Keratinocyte (primary cell): ENCODE results near the gene PDS5B. TPM values are rescaled to one million over a fixed set of nuclear protein-coding genes. Genes with fewer than 3 reads are reported as not detected.

Experiments used
- DNase-seq: peaks from one replicate; pipeline ENCODE4 v3.0.0-alpha.2; 2011; ENCODE audit warnings: low read depth, missing footprints, low spot score
- FAIRE-seq: peaks from 2 replicates; lab custom pipeline; 2011; peaks lifted over from hg19 to GRCh38; lab: Jason Lieb, UNC
- H2AFZ ChIP-seq: 2 replicates; pipeline ENCODE4 v1.6.0; 2012; ENCODE audit warnings: low read length, control low read depth, inconsistent platforms; ENCODE audit not compliant: control insufficient read depth
- H3K27ac ChIP-seq: 2 replicates; pipeline ENCODE4 v1.5.1; 2011; ENCODE audit warnings: low read length; ENCODE audit not compliant: control insufficient read depth, insufficient read depth
- H3K27me3 ChIP-seq: 3 replicates; pipeline ENCODE4 v1.6.0; 2011; ENCODE audit warnings: low read length; ENCODE audit not compliant: control insufficient read depth, insufficient read depth; ENCODE audit errors: extremely low read depth
- H3K36me3 ChIP-seq, 2 experiments: 2 replicates in 1 of 2; 3 replicates in 1 of 2; pipeline ENCODE4 v1.5.1; 2011; ENCODE audit warnings: low read length in 2 of 2, mild to moderate bottlenecking in 1 of 2; ENCODE audit not compliant: control insufficient read depth in 2 of 2, insufficient read depth in 2 of 2; ENCODE audit errors: extremely low read depth in 1 of 2
- H3K4me1 ChIP-seq: 3 replicates; pipeline ENCODE4 v1.5.1; 2011; ENCODE audit warnings: low read length; ENCODE audit not compliant: control insufficient read depth, insufficient read depth; ENCODE audit errors: extremely low read depth
- H3K4me2 ChIP-seq: 3 replicates; pipeline ENCODE4 v1.6.0; 2011; ENCODE audit warnings: low read depth, low read length; ENCODE audit not compliant: control insufficient read depth, insufficient read depth; ENCODE audit errors: extremely low read depth
- H3K4me3 ChIP-seq, 3 experiments: fragments of 200-600 bp in 1 of 3; sonication (generic) in 1 of 3; 2 replicates in 2 of 3; 3 replicates in 1 of 3; pipeline ENCODE4 v1.5.1; 2011 to 2016; ENCODE audit warnings: low read length in 3 of 3, mild to moderate bottlenecking in 3 of 3, control low read depth in 2 of 3, inconsistent platforms in 1 of 3, low read depth in 1 of 3, mixed read lengths in 1 of 3, mixed run types in 1 of 3, moderate library complexity in 1 of 3; ENCODE audit not compliant: control insufficient read depth in 2 of 3, insufficient read depth in 2 of 3; ENCODE audit errors: extremely low read depth in 1 of 3
- H3K79me2 ChIP-seq: 2 replicates; pipeline ENCODE4 v1.6.0; 2012; ENCODE audit warnings: low read length; ENCODE audit not compliant: control insufficient read depth, insufficient read depth
- H3K9ac ChIP-seq: 3 replicates; pipeline ENCODE4 v1.6.0; 2011; ENCODE audit warnings: low read length; ENCODE audit not compliant: control insufficient read depth, insufficient read depth; ENCODE audit errors: extremely low read depth
- H3K9me1 ChIP-seq: 3 replicates; pipeline ENCODE4 v1.6.0; 2011; ENCODE audit warnings: low read length; ENCODE audit not compliant: control insufficient read depth, insufficient read depth; ENCODE audit errors: extremely low read depth
- H3K9me3 ChIP-seq: 2 replicates; pipeline ENCODE4 v1.5.1; 2012; ENCODE audit warnings: low read depth, low read length; ENCODE audit not compliant: control insufficient read depth
- H4K20me1 ChIP-seq: 3 replicates; pipeline ENCODE4 v1.6.0; 2011; ENCODE audit warnings: low read length; ENCODE audit not compliant: control insufficient read depth, insufficient read depth; ENCODE audit errors: extremely low read depth
- EZH2 ChIP-seq: IDR thresholded peaks from one replicate; pipeline ENCODE4 v1.6.1; 2012; ENCODE audit warnings: inconsistent platforms, mild to moderate bottlenecking, low read length, moderate library complexity
- dilution Hi-C: fragments of 300-500 bp; cut with MboI; formaldehyde crosslinking; loops from one replicate; pipeline ENCODE4 v1.7.0; 2020; ENCODE audit warnings: low sequenced_read_pairs; ENCODE audit not compliant: extremely low pct_ligation_motif_present
- polyA plus RNA-seq, 5 experiments: library from polyadenylated mRNA; depleted of rRNA in 3 of 5; stranded (reverse) in 3 of 5; stranded (forward) in 1 of 5; unstranded in 1 of 5; fragments of >200 nt; gene quantifications; 1 replicate in 1 of 5; 2 replicates in 3 of 5; 3 replicates in 1 of 5; pipeline versions ENCODE4 v1.2.1 to v1.2.3, GENCODE V29; 2011 to 2012; ENCODE audit warnings: missing spikeins in 2 of 5, low read depth in 1 of 5, low replicate concordance in 1 of 5
- TF ChIP-seq, protein P1 (sequence below), 3 experiments: IDR thresholded peaks in 1 of 3; conservative IDR thresholded peaks in 1 of 3; optimal IDR thresholded peaks in 1 of 3; 2 replicates in 2 of 3; 3 replicates in 1 of 3; pipeline versions ENCODE3 to v1.5.1; 2011; ENCODE audit warnings: low read length in 3 of 3, mild to moderate bottlenecking in 3 of 3, moderate library complexity in 2 of 3, control low read depth in 1 of 3, inconsistent platforms in 1 of 3; ENCODE audit not compliant: insufficient read depth in 2 of 3; ENCODE audit errors: extremely low read depth in 1 of 3

The PDS5B gene
- polyA plus RNA-seq, 1 donor (not counting 4 experiments of a cell fraction or from before 2014, with no cell fraction given): 6.9 TPM

DNA sequence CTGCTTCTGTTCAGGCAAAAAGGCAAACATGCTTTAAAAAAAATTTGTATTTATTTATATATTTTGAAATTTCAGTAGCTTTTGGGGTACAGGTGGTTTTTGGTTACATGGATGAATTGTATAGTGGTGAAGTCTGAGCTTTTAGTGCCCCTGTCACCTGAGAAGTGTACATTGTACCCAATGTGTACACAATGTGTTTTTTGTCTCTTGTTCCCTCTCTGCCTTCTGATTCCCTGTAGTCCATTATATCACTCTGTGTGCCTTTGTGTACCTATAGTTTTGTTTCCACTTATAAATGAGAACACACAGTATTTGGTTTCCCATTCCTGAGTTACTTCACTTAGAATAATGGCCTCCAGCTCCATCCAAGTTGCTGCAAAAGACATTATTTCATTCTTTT, 77.4 kb downstream of the PDS5B start:
- FAIRE-seq: no peak
- no peaks in the 10 kb centered on the region for H3K27me3 ChIP-seq
- no peaks in the 10 kb centered on the region for H3K4me1 ChIP-seq
- no peak overlapping the region for H2AFZ ChIP-seq
- H3K27ac ChIP-seq: no peak overlapping the region
- no peak overlapping the region for H3K4me3 ChIP-seq
- no peaks in the 10 kb centered on the region for H3K9me3 ChIP-seq
- no peaks in the 10 kb centered on the region for H3K9me1 ChIP-seq
- TF ChIP-seq EZH2: no peak
- TF ChIP-seq, protein P1, sequence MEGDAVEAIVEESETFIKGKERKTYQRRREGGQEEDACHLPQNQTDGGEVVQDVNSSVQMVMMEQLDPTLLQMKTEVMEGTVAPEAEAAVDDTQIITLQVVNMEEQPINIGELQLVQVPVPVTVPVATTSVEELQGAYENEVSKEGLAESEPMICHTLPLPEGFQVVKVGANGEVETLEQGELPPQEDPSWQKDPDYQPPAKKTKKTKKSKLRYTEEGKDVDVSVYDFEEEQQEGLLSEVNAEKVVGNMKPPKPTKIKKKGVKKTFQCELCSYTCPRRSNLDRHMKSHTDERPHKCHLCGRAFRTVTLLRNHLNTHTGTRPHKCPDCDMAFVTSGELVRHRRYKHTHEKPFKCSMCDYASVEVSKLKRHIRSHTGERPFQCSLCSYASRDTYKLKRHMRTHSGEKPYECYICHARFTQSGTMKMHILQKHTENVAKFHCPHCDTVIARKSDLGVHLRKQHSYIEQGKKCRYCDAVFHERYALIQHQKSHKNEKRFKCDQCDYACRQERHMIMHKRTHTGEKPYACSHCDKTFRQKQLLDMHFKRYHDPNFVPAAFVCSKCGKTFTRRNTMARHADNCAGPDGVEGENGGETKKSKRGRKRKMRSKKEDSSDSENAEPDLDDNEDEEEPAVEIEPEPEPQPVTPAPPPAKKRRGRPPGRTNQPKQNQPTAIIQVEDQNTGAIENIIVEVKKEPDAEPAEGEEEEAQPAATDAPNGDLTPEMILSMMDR (optimal IDR thresholded peaks at IDR 0.05 in 1 of 3, IDR thresholded peaks at IDR 0.05 in 1 of 3, conservative IDR thresholded peaks at IDR 0.05 in 1 of 3; ENCODE audit: extremely low read depth in 1 of 3, insufficient read depth in 2 of 3, low read length in 3 of 3): no peak
- H3K4me2 ChIP-seq: no peak overlapping the region
- no peaks in the 10 kb centered on the region for H4K20me1 ChIP-seq
- dilution Hi-C loops: no loop called here
- no peak overlapping the region for H3K9ac ChIP-seq
- DNase-seq: no peak
- peaks cover 0 to 3% of the 10 kb centered on the region in 2 experiments for H3K36me3 ChIP-seq
- H3K79me2 ChIP-seq: no peaks in the 10 kb centered on the region

DNA sequence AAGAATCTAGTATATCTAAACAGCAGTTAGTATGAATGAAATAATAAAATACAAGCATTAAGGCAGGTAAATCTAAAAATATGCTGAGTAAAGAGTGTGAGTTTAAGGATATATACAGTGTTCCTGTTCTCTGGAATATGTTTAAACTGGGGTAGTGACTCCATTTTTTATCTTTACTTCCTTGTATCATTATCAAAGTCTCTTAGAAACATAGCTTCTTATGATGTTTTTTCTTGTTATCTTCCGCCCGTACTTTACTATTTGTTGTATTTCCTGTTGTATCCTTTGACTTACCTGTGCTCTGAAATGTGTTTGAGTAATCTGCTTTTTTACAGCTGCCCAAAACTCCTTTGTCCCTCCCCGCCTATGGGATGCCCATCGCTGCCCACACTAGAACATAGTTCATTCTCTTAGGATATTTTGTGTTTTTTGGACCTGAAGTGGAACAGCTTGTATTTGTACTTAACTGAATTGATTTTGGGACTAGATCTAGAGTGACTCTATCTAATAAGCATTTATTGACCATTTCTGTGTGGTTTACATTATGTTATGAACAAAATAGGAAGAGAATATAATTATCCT, 80.8 kb downstream of the PDS5B start:
- no peaks in the 10 kb centered on the region for H3K4me1 ChIP-seq
- no peak for TF ChIP-seq EZH2
- TF ChIP-seq, protein P1 (optimal IDR thresholded peaks at IDR 0.05 in 1 of 3, IDR thresholded peaks at IDR 0.05 in 1 of 3, conservative IDR thresholded peaks at IDR 0.05 in 1 of 3; ENCODE audit: extremely low read depth in 1 of 3, insufficient read depth in 2 of 3, low read length in 3 of 3): no peak
- dilution Hi-C loops: no loop called here
- no peaks in the 10 kb centered on the region for H4K20me1 ChIP-seq
- H3K36me3 ChIP-seq: peaks cover 0 to 3% of the 10 kb centered on the region in 2 experiments
- no peaks in the 10 kb centered on the region for H3K27me3 ChIP-seq
- DNase-seq: no peak
- no peaks in the 10 kb centered on the region for H3K79me2 ChIP-seq
- no peak overlapping the region for H2AFZ ChIP-seq
- H3K27ac ChIP-seq: no peak overlapping the region
- no peak for FAIRE-seq
- no peak overlapping the region for H3K4me2 ChIP-seq
- no peaks in the 10 kb centered on the region for H3K9me3 ChIP-seq
- no peaks in the 10 kb centered on the region for H3K9me1 ChIP-seq
- H3K9ac ChIP-seq: no peak overlapping the region
- no peak overlapping the region for H3K4me3 ChIP-seq
